HFF-Myc (cell line): Measurements from ENCODE around the gene SGF29.

Source experiments
- DNase-seq: peaks from one replicate; pipeline ENCODE4 v3.0.0-alpha.2; 2011; ENCODE audit warnings: low read depth; ENCODE audit errors: extremely low read depth
- H3K4me3 ChIP-seq: replicated peaks from 2 replicates; pipeline ENCODE4 v1.5.1; 2011; ENCODE audit warnings: low read depth, mild to moderate bottlenecking, control low read depth, low read length
- TF ChIP-seq, protein P1 (sequence below): IDR thresholded peaks from 2 replicates; pipeline ENCODE4 v1.5.1; 2012; ENCODE audit warnings: mild to moderate bottlenecking, low read depth, low read length, control low read depth; ENCODE audit errors: missing control alignments

SGF29 gene

DNA sequence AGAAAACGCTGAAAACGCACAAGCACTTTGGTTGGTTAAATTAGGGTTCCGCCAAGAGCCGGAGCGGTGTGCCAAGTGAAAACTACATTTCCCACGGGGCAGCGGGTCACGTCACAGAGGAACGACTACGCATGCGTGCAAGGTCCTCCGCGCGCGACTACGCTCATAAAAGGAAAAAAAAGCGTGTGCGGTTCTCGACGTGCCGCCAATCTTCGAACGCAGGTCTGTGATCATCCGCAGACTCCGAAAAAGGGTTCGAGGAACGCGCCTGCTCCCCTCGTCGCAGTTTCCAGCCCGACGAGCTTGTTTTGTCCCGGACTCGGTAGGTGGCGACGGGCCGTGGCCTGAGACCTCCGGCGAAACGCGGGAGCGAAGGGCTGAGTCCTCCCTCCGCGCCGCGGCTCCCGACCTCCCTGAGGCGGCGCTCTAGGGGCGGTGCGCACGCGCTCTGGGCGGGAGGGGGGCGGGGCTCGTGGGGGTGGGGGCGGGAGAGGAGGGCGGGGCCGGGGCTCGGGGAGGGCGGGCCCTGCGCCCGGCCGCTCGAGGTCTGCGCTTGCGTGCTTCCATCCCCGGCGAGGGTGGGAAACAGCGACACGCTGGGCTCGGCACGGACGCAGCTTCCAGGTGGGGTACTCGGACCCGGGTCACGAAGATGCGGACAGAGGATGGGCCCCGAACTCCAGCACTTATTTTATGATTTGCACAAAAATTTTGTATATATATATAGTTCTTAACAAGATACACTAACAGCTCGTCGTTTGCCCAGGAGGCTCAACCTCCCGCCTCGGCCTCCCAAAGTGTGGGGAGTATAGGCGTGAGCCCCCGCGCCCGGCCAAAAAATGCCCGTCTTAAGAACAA, at the start of gene SGF29:
Gene SGF29 (plus strand): TSS at position 145 of the 858 bp plus-strand sequence. CDS start 27,150 bp downstream, outside the sequence.
- peak within 1 kb of the TSS; percentile 60 for H3K4me3 ChIP-seq
- DNase-seq: peak; percentile 83
- TF ChIP-seq, protein P1, sequence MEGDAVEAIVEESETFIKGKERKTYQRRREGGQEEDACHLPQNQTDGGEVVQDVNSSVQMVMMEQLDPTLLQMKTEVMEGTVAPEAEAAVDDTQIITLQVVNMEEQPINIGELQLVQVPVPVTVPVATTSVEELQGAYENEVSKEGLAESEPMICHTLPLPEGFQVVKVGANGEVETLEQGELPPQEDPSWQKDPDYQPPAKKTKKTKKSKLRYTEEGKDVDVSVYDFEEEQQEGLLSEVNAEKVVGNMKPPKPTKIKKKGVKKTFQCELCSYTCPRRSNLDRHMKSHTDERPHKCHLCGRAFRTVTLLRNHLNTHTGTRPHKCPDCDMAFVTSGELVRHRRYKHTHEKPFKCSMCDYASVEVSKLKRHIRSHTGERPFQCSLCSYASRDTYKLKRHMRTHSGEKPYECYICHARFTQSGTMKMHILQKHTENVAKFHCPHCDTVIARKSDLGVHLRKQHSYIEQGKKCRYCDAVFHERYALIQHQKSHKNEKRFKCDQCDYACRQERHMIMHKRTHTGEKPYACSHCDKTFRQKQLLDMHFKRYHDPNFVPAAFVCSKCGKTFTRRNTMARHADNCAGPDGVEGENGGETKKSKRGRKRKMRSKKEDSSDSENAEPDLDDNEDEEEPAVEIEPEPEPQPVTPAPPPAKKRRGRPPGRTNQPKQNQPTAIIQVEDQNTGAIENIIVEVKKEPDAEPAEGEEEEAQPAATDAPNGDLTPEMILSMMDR: no peak

DNA sequence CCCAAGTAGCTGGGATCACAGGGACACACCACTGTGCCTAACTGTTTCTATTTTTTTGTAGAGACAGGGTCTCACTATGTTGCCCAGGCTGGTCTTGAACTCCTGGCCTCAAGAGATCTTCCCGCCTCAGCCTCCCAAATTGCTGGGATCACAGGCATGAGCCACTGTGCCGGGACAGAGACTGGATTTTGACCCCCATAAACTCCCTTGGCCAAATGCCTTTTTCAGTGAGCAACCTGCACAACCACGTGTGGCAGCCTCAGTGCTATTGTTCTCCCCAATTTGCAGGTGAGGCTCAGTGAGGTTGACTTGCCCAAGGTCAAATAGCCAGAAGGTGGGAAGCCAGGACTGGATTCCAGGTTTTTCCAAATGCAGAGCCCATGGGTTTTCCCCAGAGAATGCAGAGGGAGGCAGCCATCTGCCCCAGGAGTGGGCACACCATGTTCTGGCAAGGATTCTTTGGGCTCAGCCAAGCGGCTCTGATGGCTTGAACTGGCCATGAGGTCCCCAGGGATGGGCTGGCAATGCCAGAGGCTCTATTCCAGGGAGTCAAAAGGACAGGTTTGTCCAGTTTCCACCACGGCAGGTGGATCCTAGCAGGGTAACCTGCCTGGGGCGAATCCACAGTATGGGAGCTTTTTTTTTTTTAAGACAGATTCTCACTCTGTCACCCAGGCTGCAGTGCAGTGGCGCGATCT, 48.9 kb upstream of the SGF29 start:
- no peak for DNase-seq

DNA sequence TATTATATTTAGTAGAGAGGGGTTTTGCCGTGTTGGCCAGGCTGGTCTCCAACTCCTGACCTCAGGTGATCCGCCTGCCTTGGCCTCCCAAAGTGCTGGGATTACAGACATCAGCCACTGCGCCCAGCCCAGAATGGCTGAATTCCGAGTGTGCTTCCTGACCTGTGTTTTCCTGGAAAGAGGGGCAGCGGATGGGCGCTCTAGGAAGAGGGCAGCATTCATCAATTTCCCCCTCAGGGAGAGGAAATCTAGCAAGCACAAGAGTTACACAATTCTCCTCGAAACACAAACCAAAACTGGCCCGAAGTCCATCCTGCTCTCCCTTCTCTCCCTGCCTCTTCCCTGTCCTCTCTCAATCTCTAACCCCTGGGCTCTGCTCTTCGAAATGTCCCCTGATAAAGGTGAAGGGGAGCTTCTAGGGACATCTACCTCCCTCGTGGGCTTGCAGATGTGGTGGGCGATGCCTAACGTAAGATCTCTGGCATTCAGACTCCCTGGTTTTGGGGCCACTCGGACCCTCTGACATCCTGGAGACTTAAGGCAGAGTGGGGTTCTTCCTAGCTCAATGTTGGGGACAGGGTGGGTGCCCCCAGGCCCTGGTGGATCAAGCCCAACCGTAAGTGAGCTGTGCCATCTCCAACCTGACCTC, 48.1 kb upstream of the SGF29 start:
- TF ChIP-seq, protein P1: no peak
- DNase-seq: no peak
- no peak overlapping the region for H3K4me3 ChIP-seq

More for the DNA sequence above, 48.9 kb upstream of the SGF29 start:
- no peak overlapping the region for H3K4me3 ChIP-seq
- TF ChIP-seq, protein P1: no peak

DNA sequence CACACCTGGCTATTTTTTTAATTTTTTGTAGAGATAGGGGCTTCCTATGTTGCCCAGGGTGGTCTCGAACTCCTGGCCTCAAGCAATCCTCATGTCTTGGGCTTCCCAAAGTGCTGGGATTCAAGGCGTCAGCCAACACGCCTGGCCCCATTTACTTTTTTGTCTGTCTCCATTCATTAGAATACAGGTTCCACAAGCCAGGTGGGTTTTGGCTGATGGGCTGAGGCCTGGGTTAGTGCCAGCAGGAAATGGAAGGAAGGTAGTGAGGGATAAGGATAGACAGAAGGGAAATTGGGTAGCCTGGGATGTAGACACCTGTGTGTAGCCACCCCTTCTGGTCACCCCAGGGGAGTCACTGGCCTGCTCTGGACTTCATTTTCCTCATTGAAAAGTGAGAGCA, 42.7 kb upstream of the SGF29 start:
- TF ChIP-seq, protein P1: no peak
- DNase-seq: no peak
- H3K4me3 ChIP-seq: no peak overlapping the region

DNA sequence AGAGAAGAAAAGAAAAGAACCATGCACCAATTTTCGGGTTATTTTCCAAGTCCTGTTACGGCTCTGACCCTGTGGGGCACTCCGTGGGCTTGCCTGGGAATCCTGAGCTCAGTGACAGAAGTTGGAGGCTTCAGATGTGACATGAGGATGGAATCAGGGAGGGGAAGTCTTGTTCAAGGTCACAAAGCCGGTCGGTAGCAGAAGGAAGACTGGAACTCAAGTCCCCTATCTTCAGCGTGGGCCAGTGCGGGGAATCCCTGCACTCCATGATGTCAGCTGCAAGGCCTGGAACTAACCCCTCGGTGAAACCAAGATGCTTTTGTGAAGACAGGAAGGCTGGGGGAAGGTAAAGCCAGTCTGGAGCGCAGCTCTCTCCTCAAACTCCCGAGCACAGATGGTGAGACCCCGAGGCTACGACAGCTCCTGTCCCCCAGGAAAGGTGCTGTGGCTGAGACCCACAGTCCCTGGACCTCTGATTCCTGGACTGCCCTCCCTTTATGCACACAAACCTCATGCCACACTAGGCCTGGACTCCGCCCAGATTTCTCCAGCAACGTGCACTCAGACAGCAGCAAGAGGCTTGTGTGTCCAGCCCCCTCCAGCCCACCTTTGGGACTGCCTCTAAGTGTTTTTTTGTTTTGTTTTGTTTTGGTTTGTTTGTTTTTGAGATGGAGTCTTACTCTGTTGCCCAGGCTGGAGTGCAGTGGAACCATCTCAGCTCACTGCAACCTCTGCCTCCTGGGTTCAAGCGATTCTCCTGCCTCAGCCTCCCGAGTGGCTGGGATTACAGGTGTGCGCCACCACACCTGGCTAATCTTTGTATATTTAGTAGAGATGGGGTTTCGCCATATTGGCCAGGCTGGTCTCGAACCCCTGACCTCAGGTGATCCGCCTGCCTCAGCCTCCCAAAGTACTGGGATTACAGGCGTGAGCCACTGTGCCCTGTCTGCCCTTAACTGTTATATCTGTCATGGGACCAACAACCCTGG, 41.6 kb upstream of the SGF29 start:
- TF ChIP-seq, protein P1: no peak
- no peak overlapping the region for H3K4me3 ChIP-seq
- DNase-seq: no peak

DNA sequence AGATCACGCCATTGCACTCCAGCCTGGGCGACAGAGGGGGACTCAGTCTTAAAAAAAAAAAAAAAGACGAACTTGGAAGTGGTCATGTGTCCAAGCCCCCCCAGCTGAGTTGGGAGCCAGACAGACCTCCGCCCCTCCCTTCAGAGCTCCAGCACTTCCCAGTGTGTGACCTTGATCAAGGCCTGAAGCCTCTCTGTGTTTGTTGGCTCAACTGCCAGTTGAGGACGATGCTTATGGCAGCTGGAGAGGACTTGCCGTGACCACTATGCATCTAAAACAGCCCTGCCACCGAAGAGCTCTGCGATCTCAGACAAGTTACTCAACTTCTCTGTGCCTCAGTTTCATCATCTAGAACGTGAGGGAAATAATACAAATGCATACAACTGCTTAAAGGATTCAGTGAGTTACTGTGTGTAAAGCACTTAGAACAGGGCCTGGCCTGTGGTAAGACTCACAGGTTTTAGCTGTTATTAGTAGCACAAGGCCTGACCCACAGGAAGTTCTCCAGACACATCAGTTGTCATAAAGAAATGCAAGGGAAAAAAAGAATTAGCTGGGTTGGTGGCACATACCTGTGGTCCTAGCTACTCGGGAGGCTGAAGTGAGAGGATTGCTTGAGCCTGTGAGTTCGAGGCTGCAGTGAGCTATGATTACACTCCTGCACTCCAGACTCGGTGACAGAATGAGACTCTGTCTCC, 40.1 kb upstream of the SGF29 start:
- no peak overlapping the region for H3K4me3 ChIP-seq
- no peak for DNase-seq
- TF ChIP-seq, protein P1: no peak
